ENCODE results near the gene RERE.
A peak's percentile ranks its signal among the peaks of the same experiment; 100 is the strongest.

The RERE gene

GRCh38 chr1:8495928-8496401 is 321.5 kb downstream of the RERE start:
- DNase-seq (ENCODE audit: low spot score) = peak; percentile 40
- in situ Hi-C loops (cut with MboI; ENCODE audit: low pct_unique_long_range_greater_than_20kb, low sequenced_read_pairs, unreplicated experiment) = no loop called here
- TF ChIP-seq CTCF (IDR thresholded peaks at IDR 0.05; ENCODE audit: extremely low read depth, insufficient read depth, missing control alignments) = no peak

GRCh38 chr1:8494681-8495080 is 322.8 kb downstream of the RERE start:
- no peak for TF ChIP-seq CTCF (IDR thresholded peaks at IDR 0.05; ENCODE audit: extremely low read depth, insufficient read depth, missing control alignments)
- DNase-seq (ENCODE audit: low spot score) = peak; percentile 27
- in situ Hi-C loops (cut with MboI; ENCODE audit: low pct_unique_long_range_greater_than_20kb, low sequenced_read_pairs, unreplicated experiment) = no loop called here

DNA sequence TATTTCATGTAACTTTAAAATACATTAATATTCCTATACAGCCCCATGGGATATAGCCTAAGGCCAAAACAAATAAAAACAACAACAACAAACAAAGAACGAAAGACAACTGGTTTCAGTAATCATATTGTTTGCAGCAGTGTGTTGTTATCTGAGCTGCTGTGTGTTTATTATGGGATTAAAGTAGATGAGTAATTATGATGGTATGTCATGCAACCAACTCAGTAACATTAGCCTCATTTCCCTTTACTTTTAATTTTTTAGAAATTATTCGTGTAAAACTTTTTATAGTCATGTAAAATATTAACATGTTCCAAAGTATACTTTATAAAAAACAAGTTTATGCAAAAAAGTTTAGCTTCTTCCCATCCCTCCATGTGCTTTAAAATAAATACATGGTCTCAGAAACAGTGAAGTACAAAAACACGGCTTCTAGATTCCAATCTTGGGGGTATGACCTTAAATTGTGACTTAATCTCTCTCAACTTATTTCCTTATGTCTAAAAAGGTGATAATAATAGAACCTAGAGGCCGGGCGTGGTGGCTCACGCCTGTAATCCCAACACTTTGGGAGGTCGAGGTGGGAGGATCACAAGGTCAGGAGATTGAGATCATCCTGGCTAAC is 323.4 kb downstream of the RERE start:
- no peak for TF ChIP-seq CTCF (IDR thresholded peaks at IDR 0.05; ENCODE audit: extremely low read depth, insufficient read depth, missing control alignments)
- in situ Hi-C loops (cut with MboI; ENCODE audit: low pct_unique_long_range_greater_than_20kb, low sequenced_read_pairs, unreplicated experiment) = no loop called here
- DNase-seq (ENCODE audit: low spot score) = no peak

- in situ Hi-C loops (cut with MboI; ENCODE audit: low pct_unique_long_range_greater_than_20kb, low sequenced_read_pairs, unreplicated experiment) = no loop called here
- TF ChIP-seq CTCF (IDR thresholded peaks at IDR 0.05; ENCODE audit: extremely low read depth, insufficient read depth, missing control alignments) = no peak
- DNase-seq (ENCODE audit: low spot score) = no peak
Observed at GRCh38 chr1:8487249-8487648, 330.2 kb downstream of the RERE start.

- no peak for TF ChIP-seq CTCF (IDR thresholded peaks at IDR 0.05; ENCODE audit: extremely low read depth, insufficient read depth, missing control alignments)
- DNase-seq (ENCODE audit: low spot score) = no peak
- in situ Hi-C loops (cut with MboI; ENCODE audit: low pct_unique_long_range_greater_than_20kb, low sequenced_read_pairs, unreplicated experiment) = no loop called here
Observed at GRCh38 chr1:8486047-8486446, 331.4 kb downstream of the RERE start.

DNA sequence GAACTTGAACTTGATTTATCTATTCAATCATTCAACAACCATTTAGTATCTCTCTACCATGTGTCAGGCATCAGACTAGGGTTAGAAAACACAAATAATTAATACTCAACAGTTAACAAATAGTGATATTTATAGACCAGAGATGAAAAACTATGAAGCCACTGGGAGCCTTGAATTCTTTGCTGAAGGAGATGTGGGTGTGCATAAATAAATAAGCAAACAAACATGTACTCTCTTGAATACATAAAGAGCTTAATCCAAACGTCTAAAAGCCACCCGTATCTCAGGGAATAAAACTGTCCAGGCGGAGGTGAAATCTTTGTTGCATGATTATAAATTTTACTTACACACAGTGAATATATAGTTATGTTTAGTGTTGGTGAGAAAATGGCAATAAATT is 333.9 kb downstream of the RERE start:
- in situ Hi-C loops (cut with MboI; ENCODE audit: low pct_unique_long_range_greater_than_20kb, low sequenced_read_pairs, unreplicated experiment) = no loop called here
- TF ChIP-seq CTCF (IDR thresholded peaks at IDR 0.05; ENCODE audit: extremely low read depth, insufficient read depth, missing control alignments) = no peak
- no peak for DNase-seq (ENCODE audit: low spot score)

All from GM13977 (cell line).